B cell (primary cell): ENCODE results near the gene TRRAP.

Source experiments
- EZH2 ChIP-seq: IDR thresholded peaks from 2 replicates; pipeline ENCODE4 v1.6.1; 2012; ENCODE audit warnings: borderline replicate concordance, low read depth, mild to moderate bottlenecking, moderate library complexity, low read length; ENCODE audit not compliant: insufficient read depth, poor library complexity, severe bottlenecking
- TF ChIP-seq, protein P1 (sequence below): fragments of 200-600 bp; IDR thresholded peaks from one replicate; pipeline ENCODE4 v1.8.0; 2022; ENCODE audit warnings: antibody characterized with exemption, mild to moderate bottlenecking

GRCh38 chr7:99008181-99008631 lies 129.9 kb downstream of the TRRAP start:
- TF ChIP-seq, protein P1, sequence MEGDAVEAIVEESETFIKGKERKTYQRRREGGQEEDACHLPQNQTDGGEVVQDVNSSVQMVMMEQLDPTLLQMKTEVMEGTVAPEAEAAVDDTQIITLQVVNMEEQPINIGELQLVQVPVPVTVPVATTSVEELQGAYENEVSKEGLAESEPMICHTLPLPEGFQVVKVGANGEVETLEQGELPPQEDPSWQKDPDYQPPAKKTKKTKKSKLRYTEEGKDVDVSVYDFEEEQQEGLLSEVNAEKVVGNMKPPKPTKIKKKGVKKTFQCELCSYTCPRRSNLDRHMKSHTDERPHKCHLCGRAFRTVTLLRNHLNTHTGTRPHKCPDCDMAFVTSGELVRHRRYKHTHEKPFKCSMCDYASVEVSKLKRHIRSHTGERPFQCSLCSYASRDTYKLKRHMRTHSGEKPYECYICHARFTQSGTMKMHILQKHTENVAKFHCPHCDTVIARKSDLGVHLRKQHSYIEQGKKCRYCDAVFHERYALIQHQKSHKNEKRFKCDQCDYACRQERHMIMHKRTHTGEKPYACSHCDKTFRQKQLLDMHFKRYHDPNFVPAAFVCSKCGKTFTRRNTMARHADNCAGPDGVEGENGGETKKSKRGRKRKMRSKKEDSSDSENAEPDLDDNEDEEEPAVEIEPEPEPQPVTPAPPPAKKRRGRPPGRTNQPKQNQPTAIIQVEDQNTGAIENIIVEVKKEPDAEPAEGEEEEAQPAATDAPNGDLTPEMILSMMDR: no peak
- no peak for TF ChIP-seq EZH2
